Suprapubic skin (tissue), 4 donors: ENCODE measurements around the gene ZBTB20. TPM values are rescaled to one million over a fixed set of nuclear protein-coding genes. Genes with fewer than 3 reads are reported as not detected.

ENCODE experiments used
- DNase-seq, 2 donors: peaks; one replicate each; pipeline ENCODE4 v3.0.0-alpha.2; 2019; ENCODE audit warnings: low spot score in 2 of 2
- H3K27ac ChIP-seq: fragments of 200-600 bp; sonication (generic); one replicate; pipeline ENCODE4 v1.5.1; 2019
- H3K27me3 ChIP-seq: fragments of 200-600 bp; sonication (generic); one replicate; pipeline ENCODE4 v1.5.1; 2019
- H3K36me3 ChIP-seq: fragments of 200-600 bp; sonication (generic); one replicate; pipeline ENCODE4 v1.5.1; 2019
- H3K4me1 ChIP-seq: fragments of 200-600 bp; sonication (generic); one replicate; pipeline ENCODE4 v1.5.1; 2019
- H3K4me3 ChIP-seq: fragments of 200-600 bp; sonication (generic); one replicate; pipeline ENCODE4 v1.5.1; 2019; ENCODE audit warnings: mild to moderate bottlenecking
- H3K9me3 ChIP-seq: fragments of 200-600 bp; sonication (generic); one replicate; pipeline ENCODE4 v1.5.1; 2019
- EP300 ChIP-seq: sonication (generic); formaldehyde crosslinking; IDR thresholded peaks from one replicate; pipeline ENCODE4 v1.6.1; 2017; ENCODE audit warnings: antibody characterized with exemption
- POLR2A ChIP-seq, 2 donors: fragments of 450-650 bp; IDR thresholded peaks; one replicate each; pipeline ENCODE4 v1.6.1; 2017; ENCODE audit warnings: antibody characterized with exemption in 2 of 2, mild to moderate bottlenecking in 2 of 2, moderate library complexity in 2 of 2
- POLR2AphosphoS5 ChIP-seq, 3 donors: sonication (generic); formaldehyde crosslinking; IDR thresholded peaks; one replicate each; pipeline ENCODE4 v1.6.1; 2017; ENCODE audit warnings: antibody characterized with exemption in 3 of 3
- WGBS: methylation state at CpG from one replicate; pipeline ENCODE4 v1.1.5; 2018; 5-methylcytosine and 5-hydroxymethylcytosine counted together
- total RNA-seq, 4 donors: library from RNA; depleted of rRNA; stranded (reverse); fragments of >200 nt; gene quantifications; one replicate each; pipeline ENCODE4 v1.1.0, GENCODE V29; 2016
- TF ChIP-seq, protein P1 (sequence below), 2 donors: fragments of 200-600 bp in 1 of 2; fragments of 450-650 bp in 1 of 2; sonication (generic) in 1 of 2; IDR thresholded peaks; one replicate each; pipeline ENCODE4 v1.5.1; 2016 to 2019; ENCODE audit warnings: antibody characterized with exemption in 2 of 2, mild to moderate bottlenecking in 1 of 2, moderate library complexity in 1 of 2

Gene ZBTB20
- total RNA-seq, 4 donors from 2014 or later = 23.6 to 77.2 (median 39.4) TPM

DNA sequence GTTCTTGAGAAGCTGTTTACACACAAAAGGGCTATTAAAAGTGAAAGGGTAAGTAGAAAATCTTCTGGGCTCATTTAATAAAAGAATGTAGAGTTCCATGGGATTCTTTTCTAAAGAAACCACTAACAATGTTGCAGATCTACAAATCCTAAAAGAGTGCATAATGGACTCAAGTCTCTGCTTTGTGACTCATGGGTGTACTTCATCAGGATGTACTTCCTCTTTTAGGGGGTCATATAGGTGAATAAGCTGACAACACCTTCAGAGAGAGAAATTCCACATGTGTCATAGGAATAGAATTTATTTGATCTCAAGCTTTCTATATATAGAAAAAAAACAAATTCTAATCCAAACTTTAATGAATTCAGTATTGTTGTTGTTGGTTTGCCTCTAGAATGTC lies 497.8 kb downstream of the ZBTB20 start:
- Histone ChIP-seq H3K27ac (no peak overlapping the region), H3K27me3 (no peaks in the 10 kb centered on the region), H3K4me1 (peaks cover 18% of the 10 kb centered on the region), H3K9me3 (no peaks in the 10 kb centered on the region), H3K4me3 (no peak overlapping the region), H3K36me3 (no peaks in the 10 kb centered on the region)
- no peak for DNase-seq
- TF ChIP-seq, protein P1, sequence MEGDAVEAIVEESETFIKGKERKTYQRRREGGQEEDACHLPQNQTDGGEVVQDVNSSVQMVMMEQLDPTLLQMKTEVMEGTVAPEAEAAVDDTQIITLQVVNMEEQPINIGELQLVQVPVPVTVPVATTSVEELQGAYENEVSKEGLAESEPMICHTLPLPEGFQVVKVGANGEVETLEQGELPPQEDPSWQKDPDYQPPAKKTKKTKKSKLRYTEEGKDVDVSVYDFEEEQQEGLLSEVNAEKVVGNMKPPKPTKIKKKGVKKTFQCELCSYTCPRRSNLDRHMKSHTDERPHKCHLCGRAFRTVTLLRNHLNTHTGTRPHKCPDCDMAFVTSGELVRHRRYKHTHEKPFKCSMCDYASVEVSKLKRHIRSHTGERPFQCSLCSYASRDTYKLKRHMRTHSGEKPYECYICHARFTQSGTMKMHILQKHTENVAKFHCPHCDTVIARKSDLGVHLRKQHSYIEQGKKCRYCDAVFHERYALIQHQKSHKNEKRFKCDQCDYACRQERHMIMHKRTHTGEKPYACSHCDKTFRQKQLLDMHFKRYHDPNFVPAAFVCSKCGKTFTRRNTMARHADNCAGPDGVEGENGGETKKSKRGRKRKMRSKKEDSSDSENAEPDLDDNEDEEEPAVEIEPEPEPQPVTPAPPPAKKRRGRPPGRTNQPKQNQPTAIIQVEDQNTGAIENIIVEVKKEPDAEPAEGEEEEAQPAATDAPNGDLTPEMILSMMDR (IDR thresholded peaks at IDR 0.05) = no peak
- TF ChIP-seq EP300 = no peak
- TF ChIP-seq POLR2A (IDR thresholded peaks at IDR 0.05) = no peak
- no peak for TF ChIP-seq POLR2AphosphoS5 (IDR thresholded peaks at IDR 0.05)

DNA sequence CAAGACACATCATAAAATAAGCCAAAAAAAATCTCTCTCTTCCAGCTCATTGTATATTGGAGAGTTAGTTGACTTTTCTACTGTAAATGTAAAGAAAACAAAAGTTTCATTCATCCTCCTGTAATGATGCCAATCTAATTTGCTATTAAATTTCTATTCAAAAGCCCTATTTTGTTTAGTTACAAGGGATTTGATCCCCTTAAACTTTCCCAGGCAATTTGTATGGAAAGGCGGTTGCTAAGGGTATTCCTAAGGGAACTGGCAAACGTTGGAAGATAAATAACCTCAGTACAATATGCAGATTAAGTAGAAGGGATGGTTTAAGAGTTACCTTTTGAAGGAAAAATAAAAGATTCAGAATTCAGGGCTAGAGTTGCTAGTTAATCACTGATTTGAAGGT lies 500.6 kb downstream of the ZBTB20 start:
- 65% methylated on average over 2 of the region's 2 CpGs for WGBS
- H3K4me3 ChIP-seq = no peak overlapping the region
- no peaks in the 10 kb centered on the region for H3K36me3 ChIP-seq
- H3K4me1 ChIP-seq = peaks cover 18% of the 10 kb centered on the region
- H3K27ac ChIP-seq = no peak overlapping the region
- no peak for DNase-seq
- no peaks in the 10 kb centered on the region for H3K9me3 ChIP-seq
- no peaks in the 10 kb centered on the region for H3K27me3 ChIP-seq
- no peak for TF ChIP-seq POLR2AphosphoS5 (IDR thresholded peaks at IDR 0.05)
- no peak for TF ChIP-seq EP300
- TF ChIP-seq POLR2A (IDR thresholded peaks at IDR 0.05) = no peak
- TF ChIP-seq, protein P1 (IDR thresholded peaks at IDR 0.05) = no peak

DNA sequence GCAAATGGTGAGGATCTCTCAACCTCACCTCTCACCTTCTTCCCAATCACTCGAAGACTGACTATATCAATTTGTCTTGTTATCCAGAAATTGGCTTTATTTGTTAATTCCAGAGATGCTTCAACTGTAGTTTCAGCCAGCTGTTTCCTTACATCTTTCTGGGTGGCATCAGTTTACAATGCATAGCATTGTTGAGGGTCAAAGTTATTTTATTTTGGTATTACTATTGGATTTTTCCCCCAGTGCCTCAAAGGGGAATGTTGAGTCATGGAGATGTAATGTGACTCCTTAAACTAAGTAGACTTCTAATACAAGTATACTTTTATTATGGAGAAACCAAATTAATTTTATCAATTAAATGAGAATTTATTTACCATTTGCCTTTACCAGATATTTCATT lies 501.7 kb downstream of the ZBTB20 start:
- no peak overlapping the region for H3K27ac ChIP-seq
- peaks cover 13% of the 10 kb centered on the region for H3K4me1 ChIP-seq
- TF ChIP-seq POLR2A (IDR thresholded peaks at IDR 0.05) (no peak), POLR2AphosphoS5 (IDR thresholded peaks at IDR 0.05) (no peak), EP300 (no peak)
- TF ChIP-seq, protein P1 (IDR thresholded peaks at IDR 0.05) = no peak
- no peaks in the 10 kb centered on the region for H3K9me3 ChIP-seq
- no peaks in the 10 kb centered on the region for H3K27me3 ChIP-seq
- H3K4me3 ChIP-seq = no peak overlapping the region
- WGBS = 79% methylated on average over 1 of the region's 1 CpG
- no peak for DNase-seq
- no peaks in the 10 kb centered on the region for H3K36me3 ChIP-seq

DNA sequence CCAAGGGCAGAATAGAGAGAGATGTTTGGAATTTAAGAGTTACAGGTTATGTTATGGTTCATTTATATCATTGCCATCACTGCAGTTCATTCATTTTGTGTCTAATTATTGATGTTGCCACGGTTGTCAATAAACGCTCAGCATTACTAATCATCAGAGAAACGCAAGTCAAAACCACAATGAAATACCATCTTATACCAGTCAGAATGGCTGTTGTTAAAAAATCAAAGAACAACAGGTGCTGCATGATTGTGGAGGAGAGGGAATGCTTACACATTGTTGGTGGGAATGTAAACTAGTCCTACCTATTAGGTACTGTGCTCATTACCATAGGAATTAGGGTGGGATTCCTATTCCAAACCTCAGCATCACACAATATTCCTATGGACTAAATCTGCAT lies 502.7 kb downstream of the ZBTB20 start:
- peaks cover 5% of the 10 kb centered on the region for H3K4me1 ChIP-seq
- H3K27me3 ChIP-seq = no peaks in the 10 kb centered on the region
- 92% methylated on average over 3 of the region's 3 CpGs for WGBS
- no peak overlapping the region for H3K27ac ChIP-seq
- no peak for DNase-seq
- no peak overlapping the region for H3K4me3 ChIP-seq
- H3K36me3 ChIP-seq = no peaks in the 10 kb centered on the region
- TF ChIP-seq EP300 (no peak), POLR2AphosphoS5 (IDR thresholded peaks at IDR 0.05) (no peak), POLR2A (IDR thresholded peaks at IDR 0.05) (no peak)
- TF ChIP-seq, protein P1 (IDR thresholded peaks at IDR 0.05) = no peak
- no peaks in the 10 kb centered on the region for H3K9me3 ChIP-seq

DNA sequence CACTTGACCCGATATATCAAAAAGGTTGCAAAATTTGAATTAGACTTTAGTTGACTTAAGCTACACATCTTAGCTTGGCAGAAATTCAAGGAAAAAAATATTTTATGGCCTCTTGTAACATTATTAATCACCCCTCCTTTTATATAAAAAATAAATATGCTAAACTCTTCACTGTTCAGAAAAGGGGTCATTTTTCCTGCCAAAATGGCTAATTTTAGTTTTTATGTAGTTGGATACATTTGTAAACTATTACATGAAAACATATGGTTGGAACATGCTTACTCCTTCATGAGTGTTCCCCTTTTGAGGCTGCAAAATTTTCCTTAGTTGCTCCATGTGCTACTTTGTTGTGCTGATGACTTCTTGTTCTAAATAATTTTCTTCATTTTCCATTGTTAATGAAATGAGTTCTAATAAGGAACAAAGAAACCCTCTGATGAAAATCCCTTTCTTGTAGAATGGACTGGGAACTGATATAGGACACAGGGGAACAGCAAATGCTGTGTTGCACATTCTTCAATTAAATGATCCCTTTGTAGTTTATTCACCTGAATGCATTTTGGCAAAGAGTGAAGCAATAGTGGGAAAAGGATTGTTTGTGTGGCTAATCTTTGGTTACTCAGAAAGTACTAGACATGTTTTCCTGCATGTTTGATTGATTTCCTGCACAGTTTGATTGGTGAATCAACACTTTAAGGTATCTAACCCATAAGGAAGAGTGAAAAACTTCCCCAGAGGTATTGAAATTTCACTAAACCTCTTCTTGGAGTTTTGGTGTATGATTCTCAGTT lies 503.9 kb downstream of the ZBTB20 start:
- no peaks in the 10 kb centered on the region for H3K4me1 ChIP-seq
- no peaks in the 10 kb centered on the region for H3K27me3 ChIP-seq
- TF ChIP-seq EP300 (no peak), POLR2AphosphoS5 (IDR thresholded peaks at IDR 0.05) (no peak), POLR2A (IDR thresholded peaks at IDR 0.05) (no peak)
- TF ChIP-seq, protein P1 (IDR thresholded peaks at IDR 0.05) = no peak
- H3K27ac ChIP-seq = no peak overlapping the region
- H3K9me3 ChIP-seq = no peaks in the 10 kb centered on the region
- no peak overlapping the region for H3K4me3 ChIP-seq
- no peaks in the 10 kb centered on the region for H3K36me3 ChIP-seq
- WGBS = 68% methylated on average over 1 of the region's 1 CpG
- no peak for DNase-seq
